T-helper 17 cell (primary cell): ENCODE results near the gene ZNF827. TPM values are rescaled to one million over a fixed set of nuclear protein-coding genes. Genes with fewer than 3 reads are reported as not detected.

Experiments used
- ATAC-seq: fragments of 150-1000 bp; cut with Tn5 transposase; 2 replicates; pipeline ENCODE4 v1.10.0; 2021; ENCODE audit warnings: mild to moderate bottlenecking, moderate library complexity
- DNase-seq, 3 donors: peaks; one replicate each; pipeline versions ENCODE4 v3.0.0 to v3.0.0-alpha.2; 2020 to 2021
- H3K9me3 ChIP-seq: one replicate; pipeline ENCODE4 v1.7.0; 2013; ENCODE audit warnings: low read length, mild to moderate bottlenecking; ENCODE audit not compliant: control insufficient read depth, poor library complexity, severe bottlenecking
- H3K27ac Mint-ChIP-seq: one replicate; pipeline ENCODE4 v1.8.0; 2022; ENCODE audit warnings: mild to moderate bottlenecking, moderate library complexity, mixed read lengths
- H3K27me3 Mint-ChIP-seq: one replicate; pipeline ENCODE4 v1.8.0; 2022; ENCODE audit warnings: mixed read lengths
- H3K36me3 Mint-ChIP-seq: one replicate; pipeline ENCODE4 v1.8.0; 2022; ENCODE audit warnings: low read depth, mixed read lengths
- H3K4me1 Mint-ChIP-seq: one replicate; pipeline ENCODE4 v1.8.0; 2022; ENCODE audit warnings: mild to moderate bottlenecking, mixed read lengths
- H3K4me3 Mint-ChIP-seq: one replicate; pipeline ENCODE4 v1.8.0; 2022; ENCODE audit warnings: mild to moderate bottlenecking, moderate library complexity, mixed read lengths
- total RNA-seq, 4 donors: library from RNA in 2 of 4; stranded (reverse) in 2 of 4; gene quantifications; one replicate each; pipeline ENCODE4 v1.2.3 and lab custom pipeline; 2022 to 2026

ZNF827 gene
- total RNA-seq, 2 donors from 2014 or later, result 14.9 to 16.3 TPM

GRCh38 chr4:145879598-145879997 is 59.0 kb downstream of the ZNF827 start:
- Mint-ChIP-seq H3K27me3 (no peaks in the 10 kb centered on the region), H3K36me3 (peaks cover 8% of the 10 kb centered on the region), H3K4me1 (peaks cover 7% of the 10 kb centered on the region), H3K27ac (no peak overlapping the region), H3K4me3 (no peak overlapping the region)
- DNase-seq (no peak), ATAC-seq (no peak)
- H3K9me3 ChIP-seq, result no peaks in the 10 kb centered on the region

DNA sequence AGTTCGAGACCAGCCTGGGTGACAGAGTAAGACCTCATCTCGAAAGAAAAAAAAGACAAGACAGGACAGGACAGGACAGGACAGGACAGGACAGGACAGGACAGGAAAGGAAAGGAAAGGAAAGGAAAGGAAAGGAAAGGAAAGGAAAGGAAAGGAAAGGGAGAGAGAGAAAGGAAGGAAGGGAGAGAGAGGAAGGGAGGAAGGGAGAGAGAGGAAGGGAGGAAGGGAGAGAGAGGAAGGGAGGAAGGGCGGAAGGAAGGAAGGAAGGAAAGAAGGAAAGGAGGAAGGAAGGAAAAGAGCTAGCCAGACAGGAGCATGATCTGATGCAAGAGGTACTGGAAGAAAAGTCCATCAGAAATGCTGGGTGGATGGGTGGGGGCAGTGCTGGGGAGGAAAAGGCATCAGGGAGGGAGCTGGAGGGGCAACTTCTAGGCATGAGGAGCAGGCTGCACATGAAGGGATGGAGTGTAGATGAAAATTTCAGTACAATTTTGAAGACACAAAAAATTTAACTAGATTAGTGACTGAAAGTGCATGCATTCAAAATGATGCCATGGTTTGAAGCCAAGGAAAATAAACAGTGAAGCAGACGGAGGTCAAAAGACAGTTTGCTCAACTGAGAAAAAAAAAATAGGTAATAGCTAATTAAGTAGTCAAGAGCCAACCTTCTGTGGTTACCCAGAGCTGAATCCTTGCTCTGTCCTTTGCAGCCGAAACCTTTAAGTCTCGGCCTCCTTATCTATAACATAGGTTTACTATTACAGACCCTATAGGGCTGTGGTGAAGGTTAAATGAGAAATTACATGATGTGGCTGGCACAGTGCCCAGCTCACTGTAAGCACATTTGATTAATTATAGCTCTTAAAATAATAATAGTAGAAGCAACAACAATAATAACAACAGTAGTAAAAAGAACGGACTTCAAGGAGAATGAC is 59.9 kb downstream of the ZNF827 start:
- no peaks in the 10 kb centered on the region for H3K9me3 ChIP-seq
- DNase-seq (no peak), ATAC-seq (no peak)
- Mint-ChIP-seq H3K4me3 (no peak overlapping the region), H3K4me1 (peaks cover 7% of the 10 kb centered on the region), H3K27me3 (no peaks in the 10 kb centered on the region), H3K36me3 (peaks cover 8% of the 10 kb centered on the region), H3K27ac (no peak overlapping the region)

- Mint-ChIP-seq H3K36me3 (peaks cover 8% of the 10 kb centered on the region), H3K4me3 (no peak overlapping the region), H3K27me3 (no peaks in the 10 kb centered on the region), H3K4me1 (peaks cover 8% of the 10 kb centered on the region), H3K27ac (no peak overlapping the region)
- no peaks in the 10 kb centered on the region for H3K9me3 ChIP-seq
- DNase-seq, result no peak
- ATAC-seq, result no peak
These were observed 62.0 kb downstream of the ZNF827 start for GRCh38 chr4:145876531-145877180.

GRCh38 chr4:145873901-145874300 is 64.7 kb downstream of the ZNF827 start:
- no peak overlapping the region for H3K27ac Mint-ChIP-seq
- no peaks in the 10 kb centered on the region for H3K27me3 Mint-ChIP-seq
- H3K9me3 ChIP-seq, result no peaks in the 10 kb centered on the region
- DNase-seq, result no peak
- no peak for ATAC-seq
- H3K4me3 Mint-ChIP-seq, result peak overlapping the region; percentile 12
- H3K4me1 Mint-ChIP-seq, result peaks cover 11% of the 10 kb centered on the region
- H3K36me3 Mint-ChIP-seq, result peaks cover 8% of the 10 kb centered on the region

GRCh38 chr4:145871209-145871608 is 67.4 kb downstream of the ZNF827 start:
- H3K9me3 ChIP-seq, result no peaks in the 10 kb centered on the region
- Mint-ChIP-seq H3K4me3 (no peak overlapping the region), H3K4me1 (peaks cover 11% of the 10 kb centered on the region), H3K27me3 (no peaks in the 10 kb centered on the region), H3K36me3 (peaks cover 5% of the 10 kb centered on the region), H3K27ac (peak overlapping the region; percentile 67)
- ATAC-seq (no peak), DNase-seq (no peak)

- no peaks in the 10 kb centered on the region for H3K27me3 Mint-ChIP-seq
- H3K4me3 Mint-ChIP-seq, result no peak overlapping the region
- no peak overlapping the region for H3K27ac Mint-ChIP-seq
These were observed 68.2 kb downstream of the ZNF827 start for GRCh38 chr4:145870155-145871020.

GRCh38 chr4:145868637-145869409 is 69.8 kb downstream of the ZNF827 start:
- ATAC-seq (no peak), DNase-seq (no peak)
- H3K27me3 Mint-ChIP-seq, result no peaks in the 10 kb centered on the region
- H3K36me3 Mint-ChIP-seq, result peaks cover 5% of the 10 kb centered on the region
- no peak overlapping the region for H3K4me3 Mint-ChIP-seq
- no peak overlapping the region for H3K27ac Mint-ChIP-seq
- H3K9me3 ChIP-seq, result no peaks in the 10 kb centered on the region
- H3K4me1 Mint-ChIP-seq, result peaks cover 16% of the 10 kb centered on the region

More at GRCh38 chr4:145870155-145871020, 68.2 kb downstream of the ZNF827 start:
- Mint-ChIP-seq H3K36me3 (peaks cover 5% of the 10 kb centered on the region), H3K4me1 (peaks cover 14% of the 10 kb centered on the region)
- H3K9me3 ChIP-seq, result no peaks in the 10 kb centered on the region
- ATAC-seq, result no peak
- DNase-seq, result no peak

DNA sequence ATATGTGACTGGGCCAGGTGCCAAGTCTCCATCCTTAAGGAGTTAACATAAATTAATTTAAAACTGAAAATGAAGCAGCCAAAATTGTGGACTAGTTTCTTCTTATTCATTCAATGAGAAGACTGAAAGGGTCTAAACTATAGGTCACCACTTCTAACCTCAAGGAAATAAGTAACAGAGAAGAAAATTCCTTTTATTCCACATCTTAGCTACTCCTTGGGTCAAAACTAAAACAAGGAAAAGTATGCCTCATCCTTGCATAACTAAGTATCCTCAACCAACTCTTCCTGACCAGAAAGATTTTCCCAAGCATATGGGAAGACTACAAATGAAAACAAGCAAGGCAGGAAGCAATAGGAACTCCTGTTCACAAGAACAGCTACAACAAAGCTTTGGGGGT is 71.2 kb downstream of the ZNF827 start:
- Mint-ChIP-seq H3K36me3 (peaks cover 5% of the 10 kb centered on the region), H3K27me3 (no peaks in the 10 kb centered on the region), H3K27ac (no peak overlapping the region), H3K4me1 (peaks cover 16% of the 10 kb centered on the region), H3K4me3 (no peak overlapping the region)
- DNase-seq, result no peak
- no peaks in the 10 kb centered on the region for H3K9me3 ChIP-seq
- ATAC-seq, result no peak

DNA sequence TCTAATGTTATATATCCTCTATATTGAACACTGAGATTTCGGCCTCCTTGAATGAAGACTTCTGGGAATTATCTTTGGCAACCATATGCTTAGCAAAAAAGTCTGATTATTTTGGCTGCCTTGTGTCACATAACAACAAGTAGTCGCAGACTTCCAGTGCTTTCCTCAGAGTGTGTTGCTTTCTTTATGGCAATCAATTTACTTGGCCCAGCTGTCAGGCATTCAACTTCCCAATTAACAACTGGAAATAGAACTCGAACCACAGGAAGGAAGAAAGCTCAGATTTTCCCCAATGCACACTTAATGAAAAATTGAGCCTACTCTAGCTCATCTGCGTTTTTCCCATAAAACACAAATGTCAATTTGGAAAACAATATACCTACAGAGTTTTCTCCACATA is 71.6 kb downstream of the ZNF827 start:
- peaks cover 2% of the 10 kb centered on the region for H3K36me3 Mint-ChIP-seq
- no peaks in the 10 kb centered on the region for H3K27me3 Mint-ChIP-seq
- H3K4me3 Mint-ChIP-seq, result no peak overlapping the region
- ATAC-seq, result no peak
- H3K9me3 ChIP-seq, result no peaks in the 10 kb centered on the region
- DNase-seq, result no peak
- peaks cover 13% of the 10 kb centered on the region for H3K4me1 Mint-ChIP-seq
- no peak overlapping the region for H3K27ac Mint-ChIP-seq

GRCh38 chr4:145865274-145865941 is 73.2 kb downstream of the ZNF827 start:
- Mint-ChIP-seq H3K4me3 (no peak overlapping the region), H3K4me1 (peaks cover 7% of the 10 kb centered on the region), H3K36me3 (no peaks in the 10 kb centered on the region), H3K27ac (no peak overlapping the region), H3K27me3 (no peaks in the 10 kb centered on the region)
- DNase-seq, result no peak
- no peaks in the 10 kb centered on the region for H3K9me3 ChIP-seq
- no peak for ATAC-seq

DNA sequence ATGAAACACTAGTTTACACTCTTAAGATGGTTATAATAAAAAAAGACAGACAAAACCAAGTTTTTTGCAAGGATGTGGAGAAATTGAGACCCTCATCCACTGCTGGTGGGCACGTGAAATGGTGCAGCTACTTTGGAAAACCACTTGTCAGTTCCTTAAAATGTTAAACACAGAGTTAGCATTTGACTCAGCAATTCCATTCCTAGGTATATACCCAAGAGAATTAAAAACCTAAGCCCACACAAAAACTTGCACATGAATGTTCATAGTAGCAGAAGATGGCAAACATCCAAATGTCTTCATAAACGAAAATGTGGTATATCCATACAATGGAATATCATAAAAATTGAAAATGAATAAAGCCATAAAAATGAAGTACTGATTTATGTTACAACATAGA is 75.4 kb downstream of the ZNF827 start:
- Mint-ChIP-seq H3K36me3 (peaks cover 11% of the 10 kb centered on the region), H3K4me3 (no peak overlapping the region), H3K27ac (no peak overlapping the region), H3K4me1 (peaks cover 4% of the 10 kb centered on the region), H3K27me3 (no peaks in the 10 kb centered on the region)
- ATAC-seq (no peak), DNase-seq (no peak)
- no peaks in the 10 kb centered on the region for H3K9me3 ChIP-seq
